PC-3 (cell line): ENCODE results near the gene ANK2.

Source experiments
- EZH2 ChIP-seq: fragments of 300-600 bp; sonication (generic); IDR thresholded peaks from one replicate; pipeline ENCODE4 v1.6.1; 2017; ENCODE audit warnings: antibody characterized with exemption, mild to moderate bottlenecking, low read length; ENCODE audit not compliant: unreplicated experiment
- TF ChIP-seq, protein P1 (sequence below): fragments of 300-600 bp; sonication (generic); conservative IDR thresholded peaks from 2 replicates; pipeline ENCODE4 v1.5.1; 2017; ENCODE audit warnings: antibody characterized with exemption, low read depth, mild to moderate bottlenecking, low read length

DNA sequence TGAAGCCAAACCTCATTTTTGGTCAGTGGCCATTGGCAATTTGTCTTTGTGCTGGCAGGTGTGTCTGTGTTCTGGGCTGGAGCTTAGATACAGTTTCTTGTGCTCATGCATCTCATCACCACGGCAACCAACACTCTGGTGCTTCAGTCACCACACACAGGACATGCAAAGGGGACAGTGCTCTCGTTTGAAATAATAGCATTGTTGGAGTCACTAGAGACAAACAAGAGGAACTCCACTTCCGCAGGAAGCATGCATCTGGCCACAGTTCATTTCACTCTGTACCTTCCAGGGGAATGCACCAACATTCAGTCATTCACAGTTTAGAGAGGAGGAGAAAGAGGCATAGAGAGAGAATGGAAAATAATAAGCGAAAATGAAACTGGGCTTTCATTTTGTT is 267.4 kb downstream of the ANK2 start:
- TF ChIP-seq, protein P1, sequence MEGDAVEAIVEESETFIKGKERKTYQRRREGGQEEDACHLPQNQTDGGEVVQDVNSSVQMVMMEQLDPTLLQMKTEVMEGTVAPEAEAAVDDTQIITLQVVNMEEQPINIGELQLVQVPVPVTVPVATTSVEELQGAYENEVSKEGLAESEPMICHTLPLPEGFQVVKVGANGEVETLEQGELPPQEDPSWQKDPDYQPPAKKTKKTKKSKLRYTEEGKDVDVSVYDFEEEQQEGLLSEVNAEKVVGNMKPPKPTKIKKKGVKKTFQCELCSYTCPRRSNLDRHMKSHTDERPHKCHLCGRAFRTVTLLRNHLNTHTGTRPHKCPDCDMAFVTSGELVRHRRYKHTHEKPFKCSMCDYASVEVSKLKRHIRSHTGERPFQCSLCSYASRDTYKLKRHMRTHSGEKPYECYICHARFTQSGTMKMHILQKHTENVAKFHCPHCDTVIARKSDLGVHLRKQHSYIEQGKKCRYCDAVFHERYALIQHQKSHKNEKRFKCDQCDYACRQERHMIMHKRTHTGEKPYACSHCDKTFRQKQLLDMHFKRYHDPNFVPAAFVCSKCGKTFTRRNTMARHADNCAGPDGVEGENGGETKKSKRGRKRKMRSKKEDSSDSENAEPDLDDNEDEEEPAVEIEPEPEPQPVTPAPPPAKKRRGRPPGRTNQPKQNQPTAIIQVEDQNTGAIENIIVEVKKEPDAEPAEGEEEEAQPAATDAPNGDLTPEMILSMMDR, result no peak
- TF ChIP-seq EZH2, result no peak
